GM21528 (cell line): ENCODE measurements around the gene PTPRN2.
"Not testable (repeated sequence)": the region's sequence is repeated elsewhere in the genome, so short reads cannot be mapped to it uniquely, and the experiment has no call there.

Experiments
- ATAC-seq: cut with Tn5 transposase; IDR thresholded peaks from one replicate; pipeline ENCODE4 v1.9.1; 2021; ENCODE audit warnings: mild to moderate bottlenecking, moderate library complexity; ENCODE audit not compliant: unreplicated experiment, low FRiP score

PTPRN2 gene

DNA sequence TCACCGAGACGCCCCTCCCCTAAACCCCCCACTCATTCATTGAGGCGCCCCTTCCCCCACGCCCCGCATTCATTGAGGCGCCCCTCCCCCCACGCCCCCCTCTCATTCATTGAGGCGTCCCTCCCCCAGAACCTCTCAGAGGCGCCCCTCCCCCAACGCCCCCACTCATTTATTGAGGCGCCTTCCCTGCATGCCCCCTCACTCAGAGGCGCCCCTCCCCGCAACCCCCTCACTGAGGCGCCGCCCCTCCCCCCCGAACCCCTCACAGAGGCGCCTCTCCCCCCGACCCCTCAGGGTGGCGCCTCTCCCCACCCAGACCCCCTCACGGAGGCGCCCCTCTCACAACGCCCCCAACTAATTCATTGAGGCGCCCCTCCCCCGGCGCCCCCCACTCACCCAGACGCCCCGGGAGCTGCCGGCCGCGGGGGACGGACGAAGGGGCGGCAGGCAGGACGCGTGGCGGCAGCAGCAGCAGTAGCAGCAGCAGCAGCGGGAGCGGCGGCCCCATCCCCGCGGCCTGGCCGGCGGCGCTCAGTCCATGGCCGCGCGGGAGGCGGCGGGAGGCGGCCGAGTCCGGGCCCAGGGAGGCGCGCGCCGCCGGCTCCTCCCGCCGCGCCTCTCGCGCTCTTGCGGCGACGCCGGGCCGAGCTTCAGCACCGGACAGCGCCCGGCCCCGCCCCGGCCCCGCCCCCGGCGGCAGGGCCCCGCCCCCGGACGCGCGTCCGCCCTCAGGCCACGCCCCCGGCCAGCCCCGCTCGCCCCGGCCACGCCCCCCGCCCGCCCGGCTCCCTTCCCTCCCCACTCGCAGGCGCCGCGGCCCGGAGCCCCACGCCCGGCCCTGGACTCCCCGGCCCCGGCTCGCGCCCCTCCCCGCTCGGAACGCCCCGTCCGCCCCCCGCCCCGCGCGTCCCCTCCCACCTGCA lies at the start of gene PTPRN2:
Gene PTPRN2 (minus strand): TSS at position 662 of the 923 bp plus-strand sequence.
- no peak for ATAC-seq

DNA sequence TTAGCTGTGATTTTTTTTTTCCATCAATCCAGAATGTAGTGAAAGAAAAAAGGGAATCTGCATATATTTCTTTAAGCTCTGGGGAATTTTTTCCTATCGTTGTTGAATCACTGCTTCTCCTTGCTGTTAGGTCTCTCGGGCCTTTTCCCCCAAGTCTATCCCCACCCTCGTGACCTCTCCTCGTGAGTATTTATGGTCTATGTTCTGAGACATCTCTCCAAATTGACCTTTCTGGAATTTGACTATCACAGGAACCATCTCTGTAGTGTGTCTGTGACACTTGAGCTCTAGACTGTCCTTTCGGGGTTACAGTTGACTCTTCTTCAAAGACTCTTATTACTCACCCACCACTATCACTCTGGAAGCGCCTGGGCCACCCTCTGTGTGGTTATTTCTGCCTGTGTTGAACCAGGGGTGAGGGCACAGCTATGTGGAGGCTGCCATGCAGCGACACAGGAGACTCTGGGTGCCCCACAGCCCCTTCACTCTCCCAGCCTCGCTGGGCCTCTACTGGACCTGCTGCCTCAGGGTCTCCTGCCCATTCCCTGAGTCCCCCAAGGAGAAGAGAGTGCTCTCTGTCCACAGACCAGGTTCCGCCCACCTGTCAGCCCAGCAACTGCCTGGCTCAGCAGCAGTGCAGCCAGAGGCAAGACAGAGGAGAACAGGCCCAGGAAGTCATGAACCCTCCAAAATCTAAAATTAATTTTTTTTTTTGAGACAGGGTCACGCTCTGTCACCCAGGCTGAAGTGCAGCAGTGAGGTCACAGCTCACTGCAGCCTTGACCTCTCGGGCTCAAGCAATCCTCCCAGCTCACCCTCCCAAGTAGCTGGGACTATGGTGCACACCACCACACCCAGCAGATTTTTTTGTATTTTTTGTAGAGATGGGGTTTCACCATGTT lies 45.7 kb upstream of the PTPRN2 start:
- no peak for ATAC-seq

DNA sequence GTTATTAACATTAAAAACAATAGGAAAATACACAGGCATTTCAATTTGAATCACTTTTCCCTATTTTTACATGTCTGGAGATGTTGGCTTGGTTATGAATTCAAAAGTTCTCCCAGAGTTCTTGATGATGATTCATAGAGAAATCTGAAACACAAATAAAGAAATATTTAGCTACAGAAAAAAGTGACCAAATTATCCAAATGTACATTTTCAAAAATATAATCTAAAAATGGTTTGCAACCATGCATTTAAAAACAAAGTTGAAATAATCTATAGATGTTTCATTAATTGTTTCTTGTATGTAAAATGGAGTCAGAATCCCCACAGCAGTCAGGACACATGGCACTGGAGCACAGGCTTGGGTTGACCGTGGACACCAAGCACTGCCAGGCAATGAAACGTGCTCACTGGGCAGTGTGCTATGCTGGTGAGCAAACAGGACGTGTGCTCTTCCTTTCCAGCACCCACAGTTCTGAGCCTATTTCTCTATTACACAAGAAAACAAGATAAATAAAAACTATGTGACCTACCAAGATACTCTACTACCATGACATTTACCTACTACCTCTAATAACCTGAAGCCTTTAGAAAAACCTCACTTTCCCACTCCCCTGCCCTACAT lies 44.1 kb upstream of the PTPRN2 start:
- no peak for ATAC-seq

DNA sequence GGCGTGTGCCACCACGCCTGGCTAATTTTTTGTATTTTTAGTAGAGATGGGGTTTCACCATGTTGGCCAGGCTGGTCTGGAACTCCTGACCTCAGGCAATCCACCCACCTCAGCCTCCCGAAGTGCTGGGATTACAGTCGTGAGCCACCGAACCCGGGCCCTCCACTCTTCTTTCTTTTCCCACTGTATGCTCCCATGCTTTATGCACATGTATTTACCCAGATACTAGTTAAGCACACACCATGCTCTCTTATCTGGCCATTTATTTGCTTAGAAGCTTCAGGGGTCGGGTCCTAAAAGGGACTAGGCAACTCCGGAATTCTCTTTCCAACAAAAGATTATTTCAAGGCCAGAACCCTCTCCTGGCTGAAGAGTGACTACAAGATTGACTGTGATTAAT lies 38.7 kb upstream of the PTPRN2 start:
- ATAC-seq: not testable (repeated sequence)

DNA sequence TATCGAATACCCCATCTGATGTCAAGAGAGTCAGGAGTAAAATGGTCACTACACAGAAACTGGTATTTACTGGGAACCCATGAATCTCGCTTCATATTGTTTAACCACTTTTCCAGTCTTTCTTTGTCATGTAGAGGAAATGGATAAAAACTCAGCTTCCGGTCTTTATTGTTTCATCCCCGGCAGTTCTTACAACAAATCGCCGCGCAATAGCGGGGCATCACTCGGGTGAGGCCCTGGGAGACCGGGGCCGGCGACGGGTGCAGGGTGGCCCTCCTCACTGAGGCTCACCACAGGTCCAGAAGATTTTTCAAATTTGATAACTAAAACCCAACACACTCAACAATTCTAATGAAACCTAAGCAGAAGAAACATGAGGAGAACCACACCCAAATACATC lies 35.6 kb upstream of the PTPRN2 start:
- no peak for ATAC-seq

DNA sequence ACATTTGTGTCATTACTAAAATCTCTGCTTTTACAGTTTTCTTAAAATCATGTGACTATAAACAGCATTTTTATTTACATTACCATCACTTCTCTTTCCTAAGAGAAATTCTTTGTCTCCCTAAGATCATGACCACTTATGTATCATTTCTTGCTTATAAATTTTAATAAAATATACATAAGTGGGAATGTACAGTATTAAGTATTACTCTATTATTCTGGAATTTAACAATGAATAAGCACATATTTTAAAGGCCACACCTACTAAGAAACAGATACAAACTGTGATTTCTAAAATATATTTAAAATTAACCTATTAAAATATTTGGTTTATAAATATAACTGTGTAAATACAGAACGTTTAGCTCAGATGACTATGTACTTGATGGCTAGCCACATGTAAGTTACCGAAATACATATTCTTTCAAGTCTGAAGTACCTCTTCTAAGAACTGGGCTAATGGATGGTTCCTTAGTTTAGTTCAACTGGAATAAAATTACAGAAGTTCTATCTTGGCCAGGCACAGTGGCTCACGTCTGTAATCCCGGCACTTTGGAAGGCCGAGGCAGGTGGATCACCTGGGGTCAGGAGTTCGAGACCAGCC lies 33.3 kb upstream of the PTPRN2 start:
- ATAC-seq: no peak

DNA sequence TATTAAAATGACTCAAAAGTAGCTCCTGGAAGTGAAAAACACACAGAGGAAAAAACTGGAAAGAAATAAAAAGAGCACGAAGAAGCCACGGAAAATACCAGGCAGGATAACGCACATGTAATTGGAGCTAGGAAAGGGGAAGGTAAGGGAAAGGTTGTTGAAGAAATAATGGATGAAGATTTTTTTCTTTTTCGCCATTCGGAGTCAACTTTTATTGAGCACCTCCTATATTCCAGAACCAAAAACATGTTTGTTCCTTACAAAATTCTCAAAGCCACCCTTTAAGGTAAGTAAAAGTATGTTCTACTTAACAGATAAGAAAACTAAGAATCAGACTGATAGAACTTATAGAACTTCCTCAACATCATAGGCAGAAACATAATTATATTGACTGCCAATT lies 32.8 kb upstream of the PTPRN2 start:
- ATAC-seq: no peak

DNA sequence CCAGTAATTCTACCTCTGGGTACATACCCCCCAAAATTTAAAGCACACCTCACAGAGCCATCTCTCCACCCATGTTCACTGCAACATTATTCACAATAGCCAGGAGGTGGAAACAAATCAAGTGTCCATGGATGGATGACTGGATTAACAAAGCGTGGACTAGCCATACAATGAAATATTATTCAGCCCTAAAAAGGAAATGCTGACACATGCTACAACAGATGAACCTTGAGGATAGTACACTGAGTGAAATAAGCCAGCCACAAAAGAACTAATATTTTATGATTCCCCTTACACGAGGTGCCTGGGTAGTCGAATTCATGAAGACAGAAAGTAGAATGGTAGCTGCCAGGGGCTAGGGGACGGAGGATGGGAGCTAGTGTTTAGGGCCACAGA lies 31.1 kb upstream of the PTPRN2 start:
- no peak for ATAC-seq

DNA sequence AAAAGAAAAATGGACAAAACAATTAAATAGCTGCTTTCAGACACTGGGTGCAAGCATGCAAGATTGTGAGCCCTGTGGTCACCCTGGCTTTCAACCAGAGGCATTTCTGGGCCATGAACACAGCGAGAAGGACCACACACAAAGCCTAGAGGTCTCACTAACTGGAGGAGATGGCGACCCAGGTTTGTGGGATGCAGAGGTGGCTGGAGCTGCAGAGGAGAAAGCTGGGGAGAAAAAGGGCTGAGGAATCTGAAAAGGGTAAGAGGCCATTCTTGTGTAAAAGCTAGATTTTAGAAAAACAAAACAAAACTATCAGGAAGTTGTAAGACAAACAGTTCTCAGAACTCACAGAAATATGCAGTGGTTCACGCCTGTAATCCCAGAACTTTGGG lies 30.1 kb upstream of the PTPRN2 start:
- ATAC-seq: no peak

DNA sequence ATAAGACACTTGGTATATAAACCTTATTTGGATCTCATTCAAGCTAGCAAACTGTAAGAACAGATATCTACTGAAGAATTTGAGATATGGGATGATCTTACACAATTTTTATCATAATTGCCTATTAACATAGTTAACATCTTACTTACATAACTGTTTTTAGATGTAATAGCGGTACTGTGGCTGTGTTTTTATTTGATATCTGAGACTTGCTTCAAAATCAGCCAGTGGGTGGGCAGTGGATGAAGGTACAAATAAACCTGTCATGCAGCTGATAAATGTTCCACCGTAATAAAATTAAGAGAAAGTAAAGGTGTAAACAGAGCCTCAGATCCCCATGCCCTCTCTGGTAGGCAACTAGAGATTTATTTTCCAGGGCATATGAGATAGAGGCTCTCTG lies 28.4 kb upstream of the PTPRN2 start:
- no peak for ATAC-seq

DNA sequence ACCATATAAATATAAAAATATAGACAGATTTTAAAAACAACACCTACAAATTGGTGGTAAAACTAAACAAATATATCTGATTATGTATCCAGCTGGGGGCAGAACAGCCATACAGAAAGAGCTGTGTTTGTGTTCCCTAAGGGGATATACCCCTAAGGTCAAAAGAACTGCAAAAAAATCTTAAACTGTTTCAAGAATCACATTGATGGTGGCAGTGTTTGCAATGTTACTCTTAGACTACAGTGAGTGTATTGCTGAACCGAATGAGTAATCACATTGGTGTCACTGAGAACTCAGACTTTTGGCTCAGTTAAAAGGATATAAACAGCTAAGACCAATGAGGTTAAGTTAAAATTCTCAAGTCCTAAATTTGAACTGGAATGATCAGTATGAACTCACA lies 27.1 kb upstream of the PTPRN2 start:
- no peak for ATAC-seq

DNA sequence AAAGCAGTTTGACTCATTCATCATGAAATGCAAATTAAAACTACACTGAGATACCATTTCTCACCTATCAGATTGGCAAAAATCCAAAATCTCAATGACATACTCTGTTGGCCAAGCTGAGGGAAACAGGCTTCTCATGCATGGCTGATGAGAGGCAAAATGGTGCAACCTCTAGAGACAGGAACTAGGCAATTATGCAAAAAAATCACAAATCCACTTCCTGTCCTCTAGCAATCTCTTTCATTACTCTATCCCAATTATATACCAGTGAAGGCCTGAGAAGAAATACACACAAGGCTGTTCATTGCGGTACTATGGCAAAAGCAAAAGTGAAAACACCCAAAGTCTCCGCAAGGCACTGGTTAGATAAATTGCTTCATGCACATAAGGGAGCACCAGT lies 25.9 kb upstream of the PTPRN2 start:
- peak; percentile 96 for ATAC-seq

DNA sequence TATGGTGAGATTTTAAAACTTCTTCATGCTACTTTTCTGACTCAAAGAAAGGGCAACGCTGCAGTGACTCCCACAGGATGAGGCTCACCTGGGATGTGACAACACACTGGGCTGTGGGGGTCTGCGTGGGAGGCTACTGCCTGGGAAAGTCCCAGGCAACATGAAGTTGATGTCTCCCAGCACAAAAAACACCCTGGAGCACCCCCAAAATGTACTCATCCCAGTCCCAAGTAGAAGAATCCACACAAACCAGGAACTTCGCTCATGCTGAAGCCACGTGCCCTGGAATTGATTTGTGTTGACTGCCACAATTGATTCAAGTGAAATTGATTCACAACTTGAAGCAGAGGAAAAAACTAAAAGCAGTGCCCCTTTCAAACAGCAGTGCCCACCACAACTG lies 24.9 kb upstream of the PTPRN2 start:
- ATAC-seq: no peak

DNA sequence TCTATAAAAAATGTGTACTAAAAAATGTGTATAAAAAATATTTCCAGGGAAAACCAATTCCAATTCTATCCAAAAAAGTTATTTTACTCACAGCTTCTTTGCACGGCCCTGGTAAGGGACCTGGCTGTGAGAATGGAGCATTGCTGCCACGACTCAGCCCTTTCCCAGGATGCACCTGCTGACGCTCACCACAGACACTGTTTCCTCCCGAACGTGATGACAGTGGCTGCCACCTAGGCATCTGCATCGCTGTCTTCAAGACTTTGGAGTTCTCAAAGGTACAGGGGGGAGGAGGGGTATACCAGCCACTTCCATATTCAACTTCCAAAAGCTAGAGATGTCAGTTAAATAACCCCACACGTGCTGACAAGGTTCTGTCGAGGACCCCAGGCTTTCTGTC lies 23.9 kb upstream of the PTPRN2 start:
- ATAC-seq: no peak

DNA sequence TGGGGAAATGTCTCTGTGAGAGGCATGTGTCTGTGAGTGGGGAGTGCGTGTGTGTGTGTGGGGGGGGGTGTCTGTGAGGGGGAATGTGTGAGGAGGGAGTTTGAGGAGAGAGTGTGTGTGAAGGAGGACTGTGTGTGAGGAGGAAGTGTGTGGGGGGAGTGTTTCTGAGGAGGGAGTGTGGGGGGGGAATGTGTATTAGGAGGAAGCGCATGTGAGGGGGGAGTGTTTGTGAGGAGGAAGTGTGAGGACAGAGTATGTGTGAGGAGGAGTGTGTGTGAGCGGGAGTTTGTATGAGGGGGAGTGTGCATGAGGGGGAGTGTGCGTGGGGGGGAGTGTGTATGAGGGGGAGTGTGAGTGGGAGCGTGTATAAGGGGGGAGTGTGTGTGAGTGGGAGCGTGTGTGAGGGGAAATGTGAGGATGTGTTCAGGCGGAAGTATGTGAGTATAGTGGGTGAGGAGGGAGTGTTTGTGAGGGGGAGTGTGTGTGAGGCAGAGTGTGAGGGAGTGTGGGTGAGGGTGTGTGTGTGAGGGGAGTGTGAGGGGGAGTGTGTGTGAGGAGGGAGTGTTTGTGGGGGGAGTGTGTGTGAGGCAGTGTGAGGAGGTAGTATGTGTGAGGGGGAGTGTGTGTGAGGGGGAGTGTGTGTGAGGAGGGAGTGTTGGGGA lies 21.8 kb upstream of the PTPRN2 start:
- no peak for ATAC-seq

DNA sequence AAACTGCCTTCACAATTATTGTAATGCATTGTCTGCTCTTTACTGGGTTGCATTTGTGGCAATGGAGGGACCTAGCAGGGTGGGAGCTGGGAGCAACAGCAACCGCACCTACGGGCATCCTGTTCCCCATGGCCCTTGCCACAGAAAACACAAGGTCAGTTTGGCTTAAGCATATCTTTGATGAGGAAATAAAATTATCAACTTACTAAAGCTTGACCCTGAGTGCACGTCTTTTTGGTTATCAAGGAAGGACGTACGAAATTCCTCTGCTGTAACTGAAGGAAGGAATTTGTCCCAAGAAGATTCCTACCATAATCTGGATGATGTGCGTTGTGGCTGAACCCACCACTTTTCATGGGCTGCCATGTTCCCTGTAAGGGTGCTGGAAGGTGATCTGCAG lies 19.9 kb upstream of the PTPRN2 start:
- no peak for ATAC-seq

DNA sequence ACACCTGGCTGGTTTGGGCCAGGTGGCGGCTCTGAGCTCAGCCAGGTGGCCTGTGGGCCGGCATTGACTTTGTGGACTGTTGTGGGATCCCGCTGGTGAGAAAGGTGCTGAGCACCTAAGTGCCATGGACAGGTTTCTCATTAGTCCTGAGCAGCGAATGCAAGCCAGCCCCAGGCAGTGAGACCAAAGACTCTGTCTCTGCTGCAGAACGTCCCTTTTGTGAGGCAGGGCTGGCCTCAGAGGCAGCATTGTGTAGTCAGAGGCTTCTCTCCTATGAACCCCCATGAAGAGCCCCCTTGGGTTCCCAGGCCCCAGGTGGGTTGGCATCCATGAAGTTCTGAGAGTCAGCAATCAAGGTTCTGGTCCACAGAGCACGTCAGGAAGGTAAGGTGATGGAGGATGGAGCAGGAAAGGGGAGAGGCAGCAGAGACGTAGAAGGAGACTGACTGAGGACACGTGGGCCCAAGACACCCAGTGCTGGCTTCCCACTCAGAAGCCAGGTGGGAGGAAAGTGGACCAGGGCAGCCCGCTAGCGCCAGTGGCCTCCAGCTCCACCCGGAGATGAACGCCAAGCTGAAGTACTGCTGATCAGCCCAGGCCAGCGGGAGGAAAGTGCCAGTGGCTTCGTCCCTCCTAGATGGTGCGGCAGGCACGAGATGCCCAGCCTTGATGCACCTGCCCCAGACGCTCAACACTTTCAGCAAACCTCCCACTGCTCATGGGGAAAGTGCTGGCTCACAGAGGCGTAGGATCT lies 19.2 kb upstream of the PTPRN2 start:
- ATAC-seq: no peak

DNA sequence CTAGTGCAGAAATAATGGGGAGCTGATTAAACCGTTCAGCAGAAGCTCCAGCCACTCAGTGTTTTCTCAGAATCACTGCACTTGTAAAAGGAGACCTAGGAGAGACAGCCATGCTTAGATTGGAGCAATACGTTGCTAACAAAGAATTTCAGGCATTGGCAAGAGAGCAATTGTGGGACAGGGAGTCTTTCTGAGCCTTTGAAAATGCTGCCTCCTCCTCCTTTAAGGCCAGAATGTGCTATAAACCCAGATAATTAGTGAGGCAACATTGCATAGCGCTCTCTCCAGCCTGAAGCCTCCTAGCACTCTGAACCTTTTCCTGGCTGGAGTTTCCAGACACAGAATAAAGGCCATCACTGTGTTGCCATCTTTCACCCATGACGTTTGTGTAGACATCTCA lies 18.5 kb upstream of the PTPRN2 start:
- ATAC-seq: no peak
